ENCODE measurements around the gene NXPE1.
"Not testable (repeated sequence)": the region's sequence is repeated elsewhere in the genome, so short reads cannot be mapped to it uniquely, and the experiment has no call there.

Gene NXPE1

DNA sequence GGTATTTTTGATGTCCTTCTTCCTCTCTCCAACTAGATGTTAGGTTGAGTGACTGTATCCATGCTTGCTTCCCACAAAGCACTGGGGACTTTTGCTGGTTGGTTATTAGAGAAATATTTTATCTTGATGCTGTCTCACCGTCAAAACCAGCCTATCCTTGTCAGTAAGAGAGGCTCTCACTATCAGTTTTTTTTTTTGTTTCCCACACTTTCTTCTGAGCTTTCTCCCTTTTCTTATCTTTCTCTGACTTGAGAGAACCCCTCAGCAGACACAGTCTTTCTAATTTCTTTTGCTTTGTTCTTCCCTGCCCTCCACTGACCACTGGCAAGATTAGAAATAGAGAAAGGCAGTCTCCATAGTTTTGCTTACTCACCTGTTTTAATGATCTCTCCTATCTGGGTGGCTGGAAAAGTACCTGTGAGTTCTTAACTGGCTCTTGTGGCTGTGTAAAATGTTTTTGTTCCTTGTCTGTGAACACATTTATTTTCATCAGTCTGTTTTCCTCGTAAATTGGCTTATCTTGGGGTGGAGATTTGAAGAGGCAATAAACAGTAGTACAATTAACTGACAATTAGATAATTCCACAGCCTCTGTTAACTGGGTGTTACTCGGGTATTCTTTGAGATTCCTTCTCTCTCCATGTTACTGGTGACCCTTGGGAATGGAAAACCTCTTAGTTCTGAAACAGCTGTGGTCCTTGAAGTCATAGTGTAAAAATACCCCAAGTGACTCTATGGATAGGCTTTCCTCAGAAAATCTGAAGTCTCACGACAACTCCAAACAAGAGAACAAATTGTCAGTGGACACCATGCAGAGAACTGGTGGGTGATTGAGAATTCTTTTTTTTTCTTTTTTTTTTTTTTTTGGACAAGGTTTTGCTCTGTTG, at the start of gene NXPE1:
Gene NXPE1, minus strand, starts transcription at position 457 of the 886 bp plus-strand sequence. CDS start 8,680 bp downstream, outside the sequence.
- no peak within 1 kb of the TSS for H3K27ac ChIP-seq
- no peaks in the 10 kb centered on the region for H3K36me3 ChIP-seq
- H3K9ac ChIP-seq, result no peak within 1 kb of the TSS
- H3K4me2 ChIP-seq, result no peak within 1 kb of the TSS
- H3K9me3 ChIP-seq, result no peaks in the 10 kb centered on the region
- H3K4me1 ChIP-seq, result no peaks in the 10 kb centered on the region
- no peaks in the 10 kb centered on the region for H4K20me1 ChIP-seq
- no peak for TF ChIP-seq Cebpa-rat (IDR thresholded peaks at IDR 0.05)
- H3K4me3 ChIP-seq, result no peak within 1 kb of the TSS
- no peaks in the 10 kb centered on the region for H3K27me3 ChIP-seq

GRCh38 chr11:114609429-114609828, 49.7 kb upstream of the NXPE1 start:
- Histone ChIP-seq H3K27ac (no peak overlapping the region), H3K4me1 (no peaks in the 10 kb centered on the region), H3K4me3 (no peak overlapping the region), H3K36me3 (no peaks in the 10 kb centered on the region), H4K20me1 (no peaks in the 10 kb centered on the region), H3K9me3 (peaks cover 100% of the 10 kb centered on the region), H3K27me3 (no peaks in the 10 kb centered on the region), H3K4me2 (no peak overlapping the region), H3K9ac (no peak overlapping the region)
- TF ChIP-seq Cebpa-rat (IDR thresholded peaks at IDR 0.05), result no peak

DNA sequence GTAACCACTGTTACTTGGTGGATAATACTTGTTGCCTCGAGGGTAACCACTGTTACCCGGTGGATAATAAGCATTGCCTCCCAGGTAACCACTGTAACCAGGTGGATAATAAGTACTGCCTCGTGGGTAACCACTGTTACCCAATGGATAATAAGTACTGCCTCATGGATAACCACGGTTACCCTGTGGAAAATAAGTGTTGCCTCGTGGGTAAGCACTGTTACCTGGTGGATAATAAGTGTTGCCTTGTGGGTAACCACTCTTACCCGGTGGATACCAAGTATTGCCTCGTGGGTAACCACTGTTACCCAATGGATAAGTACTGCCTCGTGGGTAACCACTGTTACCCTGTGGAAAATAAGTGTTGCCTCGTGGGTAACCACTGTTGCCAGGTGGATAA, 48.9 kb upstream of the NXPE1 start:
- H4K20me1 ChIP-seq, H3K9ac ChIP-seq, H3K4me1 ChIP-seq, H3K4me2 ChIP-seq, H3K27me3 ChIP-seq, H3K36me3 ChIP-seq, H3K4me3 ChIP-seq, H3K27ac ChIP-seq: not testable (repeated sequence)
- H3K9me3 ChIP-seq, result peaks cover 100% of the 10 kb centered on the region

DNA sequence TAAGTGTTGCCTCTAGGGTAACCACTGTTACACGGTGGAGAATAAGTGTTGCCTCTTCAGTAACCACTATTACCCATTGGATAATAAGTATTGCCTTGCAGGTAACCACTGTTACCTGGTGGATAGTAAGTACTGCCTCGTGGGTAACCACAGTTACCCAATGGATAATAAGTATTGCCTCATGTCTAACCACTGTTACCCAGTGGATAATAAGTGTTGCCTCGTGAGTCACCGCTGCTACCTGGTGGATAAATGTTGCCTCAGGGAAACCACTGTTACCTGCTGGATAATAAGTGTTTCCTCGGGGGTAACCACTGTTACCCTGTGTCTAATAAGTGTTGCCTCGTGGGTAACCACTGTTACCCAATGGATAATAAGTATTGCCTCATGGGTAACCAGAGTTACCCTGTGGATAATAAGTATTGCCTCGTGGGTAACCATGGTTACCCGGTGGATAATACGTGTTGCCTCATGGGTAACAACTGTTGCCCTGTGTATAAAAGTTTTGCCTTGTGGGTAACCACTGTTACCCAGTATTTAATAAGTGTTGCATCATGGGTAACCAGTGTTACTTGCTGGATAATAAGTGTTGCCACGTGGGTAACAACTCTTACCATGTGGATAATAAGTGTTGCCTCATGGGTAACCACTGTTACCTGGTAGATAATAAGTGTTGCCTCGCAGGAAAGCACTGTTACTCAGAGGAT, 48.2 kb upstream of the NXPE1 start:
- no peak overlapping the region for H3K4me2 ChIP-seq
- H3K4me3 ChIP-seq, result no peak overlapping the region
- no peaks in the 10 kb centered on the region for H3K36me3 ChIP-seq
- H3K27ac ChIP-seq, result no peak overlapping the region
- no peaks in the 10 kb centered on the region for H3K4me1 ChIP-seq
- no peak for TF ChIP-seq Cebpa-rat (IDR thresholded peaks at IDR 0.05)
- no peak overlapping the region for H3K9ac ChIP-seq
- H3K27me3 ChIP-seq, result no peaks in the 10 kb centered on the region
- no peaks in the 10 kb centered on the region for H4K20me1 ChIP-seq
- H3K9me3 ChIP-seq, result peaks cover 99% of the 10 kb centered on the region

- not testable (repeated sequence) for H3K4me1 ChIP-seq, H3K4me3 ChIP-seq, H3K9ac ChIP-seq, H3K27ac ChIP-seq, H3K36me3 ChIP-seq, H3K27me3 ChIP-seq, H4K20me1 ChIP-seq, H3K4me2 ChIP-seq
- peaks cover 88% of the 10 kb centered on the region for H3K9me3 ChIP-seq
Observed at GRCh38 chr11:114606802-114607075, 47.1 kb upstream of the NXPE1 start.

DNA sequence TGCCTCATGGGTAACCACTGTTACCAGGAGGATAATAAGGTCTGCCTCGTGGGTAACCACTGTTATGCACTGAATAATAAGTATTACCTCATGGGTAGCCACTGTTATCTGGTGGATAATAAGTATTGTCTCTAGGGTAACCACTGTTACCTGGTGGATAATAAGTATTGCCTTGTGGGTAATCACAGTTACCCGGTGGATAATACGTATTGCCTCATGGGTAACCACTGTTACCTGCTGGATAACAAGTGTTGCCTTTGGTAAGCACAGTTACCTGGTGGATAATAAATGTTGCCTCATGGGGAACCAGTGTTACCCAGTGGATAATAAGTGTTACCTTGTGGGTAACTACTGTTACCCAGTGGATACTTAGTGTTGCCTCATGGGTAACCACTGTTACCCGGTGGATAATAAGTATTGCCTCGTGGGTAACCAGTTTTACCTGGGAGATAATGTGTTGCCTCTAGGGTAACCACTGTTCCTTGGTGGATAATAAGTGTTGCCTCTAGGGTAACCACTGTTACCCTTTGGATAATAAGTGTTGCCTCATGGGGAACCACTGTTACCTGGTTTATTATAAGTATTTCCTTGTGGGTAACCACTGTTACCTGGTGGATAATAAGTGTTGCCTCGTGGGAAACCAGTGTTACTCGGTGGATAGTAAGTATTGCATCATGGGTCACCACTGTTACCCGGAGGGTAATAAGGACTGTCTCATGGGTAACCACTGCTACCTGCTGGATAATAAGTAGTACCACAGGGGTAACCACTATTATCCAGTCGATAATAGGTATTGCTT, 46.5 kb upstream of the NXPE1 start:
- Histone ChIP-seq H3K4me2 (no peak overlapping the region), H3K36me3 (no peaks in the 10 kb centered on the region), H3K27me3 (no peaks in the 10 kb centered on the region), H3K4me1 (no peaks in the 10 kb centered on the region), H4K20me1 (no peaks in the 10 kb centered on the region), H3K27ac (no peak overlapping the region), H3K4me3 (no peak overlapping the region), H3K9ac (no peak overlapping the region), H3K9me3 (peaks cover 82% of the 10 kb centered on the region)
- no peak for TF ChIP-seq Cebpa-rat (IDR thresholded peaks at IDR 0.05)

GRCh38 chr11:114605370-114605769, 45.7 kb upstream of the NXPE1 start:
- Histone ChIP-seq H4K20me1 (no peaks in the 10 kb centered on the region), H3K4me2 (no peak overlapping the region), H3K4me3 (no peak overlapping the region), H3K9ac (no peak overlapping the region), H3K36me3 (no peaks in the 10 kb centered on the region), H3K27me3 (no peaks in the 10 kb centered on the region), H3K4me1 (no peaks in the 10 kb centered on the region), H3K27ac (no peak overlapping the region), H3K9me3 (peaks cover 74% of the 10 kb centered on the region)
- TF ChIP-seq Cebpa-rat (IDR thresholded peaks at IDR 0.05), result no peak

DNA sequence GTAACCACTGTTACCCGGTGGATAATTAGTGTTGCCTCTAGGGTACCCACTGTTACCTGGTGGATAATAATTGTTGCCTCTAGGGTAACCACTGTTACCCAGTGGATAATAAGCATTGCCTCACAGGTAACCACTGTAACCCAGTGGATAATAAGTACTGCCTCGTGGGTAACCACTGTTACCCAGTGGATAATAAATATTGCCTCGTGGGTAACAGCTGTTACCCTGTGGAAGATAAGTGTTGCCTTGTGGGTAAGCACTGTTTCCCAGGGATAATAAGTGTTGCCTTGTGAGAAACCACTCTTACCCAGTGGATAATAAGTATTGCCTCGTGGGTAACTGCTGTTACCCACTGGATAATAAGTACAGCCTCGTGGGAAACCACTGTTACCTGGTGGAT, 45.2 kb upstream of the NXPE1 start:
- Histone ChIP-seq H3K27ac (no peak overlapping the region), H3K27me3 (no peaks in the 10 kb centered on the region), H3K9ac (no peak overlapping the region), H3K4me1 (no peaks in the 10 kb centered on the region), H3K4me3 (no peak overlapping the region), H4K20me1 (no peaks in the 10 kb centered on the region), H3K9me3 (peaks cover 69% of the 10 kb centered on the region), H3K36me3 (no peaks in the 10 kb centered on the region), H3K4me2 (no peak overlapping the region)
- no peak for TF ChIP-seq Cebpa-rat (IDR thresholded peaks at IDR 0.05)

DNA sequence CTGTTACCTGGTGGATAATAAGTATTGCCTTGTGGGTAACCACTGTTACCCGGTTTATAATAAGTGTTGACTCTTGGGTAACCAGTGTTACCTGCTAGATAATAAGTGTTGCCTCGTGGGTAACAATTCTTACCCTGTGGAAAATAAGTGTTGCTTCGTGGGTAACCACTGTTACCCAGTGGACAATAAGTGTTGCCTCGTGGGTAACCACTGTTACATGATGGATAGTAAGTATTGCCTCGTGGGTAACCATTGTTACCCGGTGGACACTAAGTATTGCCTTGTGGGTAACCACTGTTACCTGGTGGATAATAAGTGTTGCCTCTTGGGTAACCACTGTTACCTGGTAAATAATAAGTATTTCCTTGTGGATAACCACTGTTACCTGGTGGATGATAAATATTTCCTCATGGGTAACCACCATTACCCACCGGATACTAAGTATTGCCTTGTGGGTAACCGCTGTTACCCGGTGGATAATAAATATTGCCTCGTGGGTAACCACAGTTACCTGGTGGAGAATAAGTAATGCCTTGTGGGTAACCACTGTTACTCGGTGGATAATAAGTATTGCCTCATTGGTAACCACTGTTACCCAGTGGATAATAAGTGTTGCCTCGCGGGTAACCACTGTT, 44.6 kb upstream of the NXPE1 start:
- Histone ChIP-seq H3K9ac (no peak overlapping the region), H4K20me1 (no peaks in the 10 kb centered on the region), H3K4me1 (no peaks in the 10 kb centered on the region), H3K4me3 (no peak overlapping the region), H3K4me2 (no peak overlapping the region), H3K9me3 (peaks cover 63% of the 10 kb centered on the region), H3K36me3 (no peaks in the 10 kb centered on the region), H3K27me3 (no peaks in the 10 kb centered on the region), H3K27ac (no peak overlapping the region)
- TF ChIP-seq Cebpa-rat (IDR thresholded peaks at IDR 0.05), result no peak; the same call in 1 of the 2 replicates

- H3K9me3 ChIP-seq, result peaks cover 52% of the 10 kb centered on the region
- H3K4me2 ChIP-seq, H3K36me3 ChIP-seq, H4K20me1 ChIP-seq, H3K27ac ChIP-seq, H3K4me1 ChIP-seq, H3K9ac ChIP-seq, H3K27me3 ChIP-seq, H3K4me3 ChIP-seq: not testable (repeated sequence)
Observed at GRCh38 chr11:114603151-114603550, 43.5 kb upstream of the NXPE1 start.
